Large intestine (tissue), 3 donors: ENCODE measurements around the gene KDM4C. TPM values are rescaled to one million over a fixed set of nuclear protein-coding genes. Genes with fewer than 3 reads are reported as not detected.

Experiments
- DNase-seq, 2 donors: peaks; one replicate each; pipeline versions ENCODE4 v3.0.0 to v3.0.0-alpha.2; 2013
- H3K27ac ChIP-seq: one replicate; pipeline ENCODE4 v1.5.1; 2013; ENCODE audit warnings: low read length
- H3K27me3 ChIP-seq: 2 replicates; pipeline ENCODE4 v1.6.1; 2013; ENCODE audit warnings: low read length; ENCODE audit not compliant: control insufficient read depth, insufficient read depth
- H3K36me3 ChIP-seq: 2 replicates; pipeline ENCODE4 v1.6.1; 2013; ENCODE audit warnings: low read length; ENCODE audit not compliant: control insufficient read depth, insufficient read depth
- H3K4me1 ChIP-seq: one replicate; pipeline ENCODE4 v1.6.1; 2013; ENCODE audit warnings: low read length; ENCODE audit not compliant: control insufficient read depth, insufficient read depth
- H3K4me3 ChIP-seq: one replicate; pipeline ENCODE4 v1.5.1; 2013; ENCODE audit warnings: low read length
- H3K9me3 ChIP-seq: one replicate; pipeline ENCODE4 v1.6.1; 2013; ENCODE audit warnings: mild to moderate bottlenecking, low read depth, low read length, moderate library complexity; ENCODE audit not compliant: control insufficient read depth
- WGBS: methylation state at CpG from one replicate; pipeline ENCODE4 v1.1.5; 2013; ENCODE audit warnings: low lambda C conversion rate; ENCODE audit not compliant: insufficient coverage; 5-methylcytosine and 5-hydroxymethylcytosine counted together
- polyA plus RNA-seq: library from polyadenylated mRNA; unstranded; fragments of 120-200 nt; gene quantifications from one replicate; pipeline ENCODE4 v1.2.1, GENCODE V29; 2013

KDM4C gene
- polyA plus RNA-seq, 1 donor, result 27.2 TPM

DNA sequence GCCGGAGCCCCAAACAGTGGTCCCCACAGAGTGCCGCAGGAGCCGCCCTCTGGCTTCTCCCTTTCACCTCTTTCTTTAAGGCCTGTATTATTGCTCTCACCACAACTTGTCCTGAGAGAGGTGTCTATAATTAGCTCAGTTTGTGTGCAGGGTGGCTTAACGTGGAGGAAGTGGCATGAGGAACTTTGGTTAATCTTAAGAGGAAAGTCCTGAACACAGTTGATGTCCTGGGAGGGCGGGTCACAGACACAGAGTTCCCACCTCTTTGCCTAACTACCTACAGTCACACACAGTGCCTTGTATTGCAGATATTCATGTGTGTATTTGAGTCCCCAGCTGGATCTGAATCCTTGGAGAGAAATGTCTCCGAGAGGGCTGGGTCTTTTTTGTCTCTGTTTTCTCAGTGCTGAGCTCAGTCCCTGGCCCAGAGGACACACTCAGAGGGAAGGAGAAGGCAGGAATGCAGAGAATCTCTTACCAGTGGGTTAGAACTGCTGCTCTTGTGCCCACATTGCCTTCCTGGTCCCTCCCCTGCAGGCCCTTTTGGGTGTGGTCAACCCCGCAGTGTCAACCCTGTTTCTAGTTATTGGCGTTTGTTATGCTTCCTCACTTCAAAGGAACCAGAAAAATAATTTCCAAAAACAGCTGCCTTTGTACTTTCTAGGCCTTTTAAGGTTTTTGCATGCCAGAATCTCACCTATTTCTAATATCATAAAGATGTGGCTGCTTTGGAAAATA, 392.5 kb downstream of the KDM4C start:
- H3K9me3 ChIP-seq, result peaks cover 4% of the 10 kb centered on the region
- DNase-seq, result no peak
- peaks cover 28% of the 10 kb centered on the region for H3K36me3 ChIP-seq
- no peak overlapping the region for H3K4me3 ChIP-seq
- H3K4me1 ChIP-seq, result no peaks in the 10 kb centered on the region
- no peaks in the 10 kb centered on the region for H3K27me3 ChIP-seq
- H3K27ac ChIP-seq, result no peak overlapping the region
- 60% methylated on average over 1 of the region's 8 CpGs for WGBS

DNA sequence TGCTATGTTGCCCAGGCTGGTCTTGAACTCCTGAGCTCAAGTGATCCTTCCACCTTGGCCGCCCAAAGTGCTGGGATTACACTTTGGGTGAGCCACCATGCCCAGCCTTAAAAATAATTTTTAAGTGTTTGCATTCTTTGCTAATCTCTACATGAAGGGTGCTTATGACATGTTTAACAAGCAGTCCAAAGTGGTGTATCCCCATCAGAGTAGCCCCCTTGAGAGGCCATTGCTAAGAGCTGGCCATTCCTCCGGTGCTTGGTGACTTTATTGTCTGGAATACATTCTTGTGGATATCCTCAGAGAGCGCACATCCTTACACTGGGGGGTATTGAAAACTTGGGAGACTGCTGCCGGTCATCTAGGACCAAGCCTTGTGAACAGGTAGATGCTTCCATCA, 395.4 kb downstream of the KDM4C start:
- no peaks in the 10 kb centered on the region for H3K4me1 ChIP-seq
- no peaks in the 10 kb centered on the region for H3K9me3 ChIP-seq
- peaks cover 17% of the 10 kb centered on the region for H3K36me3 ChIP-seq
- no peak overlapping the region for H3K4me3 ChIP-seq
- H3K27me3 ChIP-seq, result no peaks in the 10 kb centered on the region
- WGBS, result no CpG with 5 or more reads among the region's 4 CpGs
- H3K27ac ChIP-seq, result no peak overlapping the region
- DNase-seq, result no peak

DNA sequence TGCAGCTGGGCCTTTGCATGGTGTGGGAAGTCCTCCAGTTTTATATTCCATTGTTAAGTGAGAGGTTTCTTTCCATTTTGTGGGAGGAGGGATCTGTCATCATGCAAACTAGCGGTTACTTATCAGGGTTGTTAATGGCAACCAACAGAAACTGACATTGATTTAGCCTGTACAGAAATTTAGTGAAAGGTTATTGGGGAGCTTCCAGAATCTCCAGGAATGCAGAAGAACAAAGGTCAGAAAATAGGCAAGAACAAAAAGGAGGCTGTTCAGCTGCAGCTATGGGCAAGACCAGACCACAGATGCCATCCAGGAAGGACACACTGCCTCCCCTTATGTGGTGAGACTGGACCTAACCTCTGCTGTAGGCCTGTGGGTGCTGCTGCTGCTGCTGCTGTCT, 395.8 kb downstream of the KDM4C start:
- H3K4me1 ChIP-seq, result no peaks in the 10 kb centered on the region
- WGBS, result no CpG with 5 or more reads among the region's 1 CpG
- H3K27ac ChIP-seq, result no peak overlapping the region

DNA sequence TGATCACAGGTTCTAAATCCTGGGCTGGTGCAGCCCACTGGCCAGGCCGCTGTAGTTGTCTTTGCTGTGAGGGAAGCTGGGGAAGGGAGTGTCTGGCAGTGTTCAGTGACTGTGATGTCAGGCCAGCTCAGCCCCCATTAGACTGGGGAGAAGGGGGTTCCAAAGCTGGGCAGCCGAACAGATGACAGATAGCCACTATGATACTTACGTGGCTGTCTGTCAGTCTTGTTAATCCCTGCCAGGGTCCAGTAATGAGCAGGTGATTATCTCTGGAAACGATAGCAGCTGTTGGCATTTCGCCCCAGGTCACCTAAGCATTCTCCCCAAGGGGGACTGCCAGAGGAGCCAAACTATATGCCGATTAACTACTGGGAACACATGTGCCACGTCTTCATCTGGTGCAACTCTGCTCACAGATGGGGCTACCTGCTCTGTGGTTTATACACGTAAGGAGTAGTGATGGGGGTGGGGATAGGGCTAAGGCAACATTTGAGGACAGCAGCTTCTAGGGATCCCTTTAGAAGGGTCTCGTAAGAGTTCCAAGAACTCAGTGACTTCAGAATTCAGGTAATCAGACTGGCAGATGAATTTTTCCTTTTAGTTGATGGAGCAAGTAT, 396.3 kb downstream of the KDM4C start:
- WGBS, result no CpG with 5 or more reads among the region's 9 CpGs
- no peaks in the 10 kb centered on the region for H3K27me3 ChIP-seq
- no peak overlapping the region for H3K27ac ChIP-seq
- H3K36me3 ChIP-seq, result peaks cover 9% of the 10 kb centered on the region
- H3K4me1 ChIP-seq, result no peaks in the 10 kb centered on the region
- H3K4me3 ChIP-seq, result no peak overlapping the region
- H3K9me3 ChIP-seq, result no peaks in the 10 kb centered on the region
- DNase-seq, result no peak

More for the DNA sequence above, 395.8 kb downstream of the KDM4C start:
- no peak for DNase-seq
- H3K27me3 ChIP-seq, result no peaks in the 10 kb centered on the region
- peaks cover 13% of the 10 kb centered on the region for H3K36me3 ChIP-seq
- H3K4me3 ChIP-seq, result no peak overlapping the region
- H3K9me3 ChIP-seq, result no peaks in the 10 kb centered on the region

DNA sequence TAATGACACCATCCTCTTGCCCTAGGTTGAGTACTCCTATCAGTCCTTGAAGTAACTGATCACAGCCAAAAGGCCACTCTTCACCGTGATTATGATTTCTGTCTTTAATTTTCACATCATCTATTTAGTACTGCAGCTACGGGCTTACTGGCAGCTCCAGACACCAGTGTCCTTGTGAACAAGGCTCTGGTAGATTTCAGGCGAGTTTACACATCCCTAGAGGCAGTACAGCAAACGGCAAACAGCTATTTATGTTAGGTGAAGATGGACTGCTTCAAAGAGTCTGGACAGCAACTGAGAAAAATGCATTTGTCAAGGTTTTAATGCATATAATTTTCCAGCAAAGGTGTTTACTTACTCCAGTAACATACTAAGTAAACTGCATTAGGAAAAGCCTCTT, 396.9 kb downstream of the KDM4C start:
- Histone ChIP-seq H3K27me3 (no peaks in the 10 kb centered on the region), H3K4me1 (no peaks in the 10 kb centered on the region), H3K9me3 (no peaks in the 10 kb centered on the region), H3K4me3 (no peak overlapping the region), H3K36me3 (peaks cover 8% of the 10 kb centered on the region), H3K27ac (no peak overlapping the region)
- DNase-seq, result no peak
- WGBS, result no CpG with 5 or more reads among the region's 4 CpGs

DNA sequence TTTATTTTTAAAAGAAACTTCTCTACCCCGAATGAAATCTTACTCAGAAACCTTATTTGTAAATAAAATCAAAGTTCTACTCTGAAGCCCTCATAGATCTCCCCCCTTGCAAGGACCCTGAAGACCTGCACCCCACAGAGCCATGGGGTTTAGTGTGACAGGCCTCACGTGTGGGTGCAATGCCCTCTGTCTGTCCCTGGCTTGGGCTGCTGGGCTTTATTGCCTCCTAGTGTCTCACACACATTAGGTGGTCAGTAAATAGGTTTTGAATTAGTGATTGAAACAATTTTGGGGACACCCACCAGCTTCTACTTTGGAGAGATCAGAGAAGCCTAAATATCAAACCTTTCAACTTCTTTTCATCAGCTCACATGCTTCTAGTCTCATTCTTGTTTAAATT, 403.7 kb downstream of the KDM4C start:
- no peak for DNase-seq
- Histone ChIP-seq H3K27ac (no peak overlapping the region), H3K27me3 (no peaks in the 10 kb centered on the region), H3K36me3 (peaks cover 14% of the 10 kb centered on the region), H3K4me3 (no peak overlapping the region), H3K9me3 (peaks cover 3% of the 10 kb centered on the region), H3K4me1 (no peaks in the 10 kb centered on the region)
- WGBS, result no CpG with 5 or more reads among the region's 2 CpGs

DNA sequence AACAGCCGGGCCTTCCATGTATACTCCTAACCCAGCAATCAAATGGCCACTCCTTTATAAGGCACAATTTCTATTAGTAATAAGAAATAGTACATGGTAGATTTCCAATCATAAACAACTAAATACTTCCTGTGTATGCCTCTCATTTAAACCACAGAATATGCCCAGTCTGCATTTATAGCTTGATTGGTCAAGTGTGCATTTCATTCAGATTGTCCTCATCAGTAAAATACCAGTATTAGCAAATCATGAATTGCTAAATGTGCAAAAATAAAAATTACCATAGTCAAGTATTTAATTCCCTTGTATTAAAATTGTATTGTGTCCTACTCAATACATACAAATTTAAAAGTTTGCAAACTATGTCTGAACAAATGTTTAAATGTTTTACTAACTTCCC, 406.2 kb downstream of the KDM4C start:
- Histone ChIP-seq H3K36me3 (peaks cover 16% of the 10 kb centered on the region), H3K4me1 (no peaks in the 10 kb centered on the region), H3K4me3 (no peak overlapping the region), H3K9me3 (peaks cover 3% of the 10 kb centered on the region), H3K27ac (no peak overlapping the region), H3K27me3 (no peaks in the 10 kb centered on the region)
- DNase-seq, result no peak
- no CpG with 5 or more reads among the region's 1 CpG for WGBS

DNA sequence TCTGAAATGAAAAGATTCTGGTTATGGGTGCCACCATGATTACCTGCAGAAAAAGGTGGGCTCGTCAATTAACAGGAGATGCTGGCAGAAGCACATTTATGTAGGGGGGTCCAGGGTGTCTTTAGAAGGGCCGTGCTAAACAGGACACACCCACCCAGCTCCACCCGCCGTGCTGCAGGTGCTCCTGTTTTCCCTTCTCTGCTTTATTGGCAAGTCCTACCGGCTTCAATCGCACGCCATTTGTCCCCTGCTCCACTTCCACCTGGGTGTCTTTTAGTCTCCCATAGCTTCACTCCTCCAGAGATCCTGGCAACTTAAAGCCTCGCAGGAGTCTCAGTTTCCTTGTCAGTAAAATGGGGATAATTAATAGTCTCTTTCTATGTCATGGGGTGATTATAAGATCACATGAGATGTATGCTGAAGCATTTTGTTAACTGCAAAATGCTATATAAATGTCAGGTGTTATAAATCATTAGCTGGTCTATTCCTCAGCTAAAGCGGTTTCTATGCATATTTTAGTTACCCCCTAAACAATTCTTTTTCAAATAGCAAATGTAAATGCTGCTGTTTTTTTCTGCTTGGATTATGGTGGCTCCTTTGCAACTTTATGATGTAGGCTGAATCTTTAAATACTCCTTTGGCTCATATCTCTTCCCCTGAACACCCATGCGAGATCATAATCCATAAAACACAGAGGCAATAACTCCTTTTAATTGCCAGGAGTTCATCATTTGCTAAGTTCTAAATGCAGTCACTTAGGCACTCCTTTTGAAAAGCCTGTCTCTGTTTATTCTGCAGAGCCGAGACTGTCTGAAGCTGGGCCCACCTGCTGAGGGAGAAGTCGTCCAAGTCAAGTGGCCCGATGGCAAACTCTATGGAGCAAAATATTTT, 406.9 kb downstream of the KDM4C start:
- Histone ChIP-seq H3K27ac (no peak overlapping the region), H3K4me3 (no peak overlapping the region), H3K27me3 (no peaks in the 10 kb centered on the region), H3K4me1 (no peaks in the 10 kb centered on the region), H3K9me3 (peaks cover 3% of the 10 kb centered on the region), H3K36me3 (peaks cover 18% of the 10 kb centered on the region)
- WGBS, result no CpG with 5 or more reads among the region's 13 CpGs
- no peak for DNase-seq

DNA sequence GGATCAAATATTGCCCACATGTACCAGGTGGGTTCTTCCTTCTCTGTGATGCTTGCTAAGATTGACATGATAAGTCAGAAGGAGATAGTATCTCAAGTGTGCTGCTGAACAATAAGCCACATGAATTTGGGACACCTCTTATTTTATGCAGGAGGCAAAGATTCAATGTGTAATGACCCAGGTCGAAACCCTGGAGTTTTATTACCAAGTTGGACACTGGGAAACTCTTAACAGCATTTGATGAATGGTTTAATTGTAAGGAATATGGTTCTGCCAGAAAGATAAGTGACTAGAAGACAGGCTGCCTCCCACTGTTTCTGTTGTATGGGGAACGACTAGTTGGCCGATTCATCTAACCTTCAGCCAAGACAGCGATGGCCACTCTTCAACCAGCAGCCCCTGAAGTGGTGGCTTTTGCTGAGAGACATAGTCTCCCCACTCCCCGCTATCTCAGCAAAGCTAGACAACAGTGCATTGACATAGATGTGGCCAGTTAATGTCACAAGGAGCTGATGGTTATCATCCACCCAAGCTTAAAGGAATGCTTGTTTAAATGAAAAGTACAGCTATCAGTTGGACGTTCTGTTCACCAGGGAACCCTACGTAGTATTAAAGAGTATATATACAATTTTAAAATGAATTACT, 407.7 kb downstream of the KDM4C start:
- Histone ChIP-seq H3K4me3 (no peak overlapping the region), H3K4me1 (no peaks in the 10 kb centered on the region), H3K27ac (no peak overlapping the region), H3K36me3 (peaks cover 23% of the 10 kb centered on the region), H3K9me3 (peaks cover 3% of the 10 kb centered on the region), H3K27me3 (no peaks in the 10 kb centered on the region)
- DNase-seq, result no peak
- WGBS, result 67% methylated on average over 2 of the region's 7 CpGs

DNA sequence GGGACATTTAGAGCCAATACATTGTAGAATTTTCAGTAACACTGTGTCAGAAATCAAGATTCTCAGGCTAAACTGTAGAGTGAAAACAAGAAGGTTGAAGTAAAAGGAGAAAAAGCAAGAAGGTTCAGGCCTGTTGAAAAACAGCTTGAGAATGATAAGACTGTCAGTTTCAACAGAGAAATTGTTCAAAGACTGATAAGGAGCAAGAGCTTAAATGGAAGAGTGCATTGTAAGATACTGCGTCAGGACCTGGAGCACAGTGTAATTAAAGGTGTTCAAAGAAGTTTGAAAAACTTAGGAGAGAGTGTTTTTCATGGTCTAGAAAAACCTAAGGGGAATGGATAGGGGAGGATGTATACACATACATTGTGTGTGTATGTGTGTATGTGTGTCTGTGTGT, 408.3 kb downstream of the KDM4C start:
- WGBS, result no CpG with 5 or more reads among the region's 1 CpG
- Histone ChIP-seq H3K4me3 (no peak overlapping the region), H3K36me3 (peaks cover 26% of the 10 kb centered on the region), H3K9me3 (no peaks in the 10 kb centered on the region), H3K4me1 (no peaks in the 10 kb centered on the region), H3K27ac (no peak overlapping the region), H3K27me3 (no peaks in the 10 kb centered on the region)
- DNase-seq, result no peak
